MM.1S (cell line): ENCODE measurements around the gene EPB41.

ENCODE experiments used
- CTCF ChIP-seq: fragments of 300-600 bp; sonication (generic); IDR thresholded peaks from 2 replicates; pipeline ENCODE4 v1.5.1; 2016; ENCODE audit warnings: antibody characterized with exemption, low read length, mixed read lengths
- EZH2 ChIP-seq: fragments of 300-600 bp; sonication (generic); optimal IDR thresholded peaks from 2 replicates; pipeline ENCODE3; 2017; ENCODE audit warnings: low read depth, mild to moderate bottlenecking, antibody characterized with exemption, low read length, mixed read lengths
- EZH2phosphoT487 ChIP-seq: fragments of 300-600 bp; sonication (generic); IDR thresholded peaks from 2 replicates; pipeline ENCODE4 v1.6.1; 2018; ENCODE audit warnings: antibody characterized with exemption, low read length

GRCh38 chr1:28921286-28921869 is 7.0 kb downstream of the EPB41 start:
- no peak for TF ChIP-seq CTCF
- TF ChIP-seq EZH2, result no peak
- TF ChIP-seq EZH2phosphoT487, result no peak
